ENCODE results near the gene C1S.
A peak's percentile ranks its signal among the peaks of the same experiment; 100 is the strongest.

The C1S gene

DNA sequence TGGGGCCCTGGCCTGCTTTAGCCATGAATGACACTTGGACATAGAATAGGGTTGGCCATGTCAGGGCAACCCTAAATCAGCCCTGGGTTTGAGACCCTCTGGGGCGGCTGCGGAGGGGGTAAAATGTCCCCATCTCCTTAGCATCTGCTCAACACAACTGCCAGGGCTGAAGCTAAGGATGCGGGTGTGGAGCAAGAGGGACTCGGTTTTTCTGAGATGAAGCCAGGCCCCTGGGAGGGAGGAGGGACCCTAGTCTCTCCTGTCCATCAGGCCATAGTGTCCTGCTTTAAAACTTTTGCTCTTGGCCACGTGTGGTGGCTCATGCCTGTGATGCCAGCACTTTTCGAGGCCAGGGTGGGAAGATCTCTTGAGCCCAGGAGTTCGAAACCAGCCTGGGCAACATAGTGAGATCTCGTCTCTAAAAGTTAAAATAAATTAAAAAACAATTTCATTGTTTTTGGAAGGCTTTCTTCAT, 32.5 kb downstream of the C1S start:
- Histone ChIP-seq H3K9me3 (ENCODE audit: insufficient read depth, low read depth, low read length) (no peaks in the 10 kb centered on the region), H3K27me3 (ENCODE audit: insufficient read depth, low read length, poor library complexity, severe bottlenecking) (no peaks in the 10 kb centered on the region), H3K9ac (ENCODE audit: low read depth, low read length, poor library complexity, severe bottlenecking) (no peak overlapping the region), H3F3A (ENCODE audit: low read depth) (no peaks in the 10 kb centered on the region), H3K4me1 (ENCODE audit: insufficient read depth, low read length, poor library complexity, severe bottlenecking) (peaks cover 3% of the 10 kb centered on the region), H3K79me2 (ENCODE audit: insufficient read depth, low read length) (no peaks in the 10 kb centered on the region), H3K4me3 (ENCODE audit: low read length, poor library complexity, severe bottlenecking) (no peak overlapping the region), H3K36me3 (ENCODE audit: insufficient read depth, low read length) (no peaks in the 10 kb centered on the region), H3K9me2 (replicated peaks; ENCODE audit: low read depth, low read length) (no peaks in the 10 kb centered on the region), H3K4me2 (ENCODE audit: low read depth, low read length, poor library complexity, severe bottlenecking) (no peak overlapping the region), H4K20me1 (ENCODE audit: insufficient read depth, low read length, poor library complexity, severe bottlenecking) (no peaks in the 10 kb centered on the region), H2AFZ (ENCODE audit: low read length) (peak overlapping the region; percentile 87; the same call in 1 of the 2 replicates)
- no peak for TF ChIP-seq EZH2phosphoT487 (IDR thresholded peaks at IDR 0.05; ENCODE audit: borderline replicate concordance)
- TF ChIP-seq, protein P1, sequence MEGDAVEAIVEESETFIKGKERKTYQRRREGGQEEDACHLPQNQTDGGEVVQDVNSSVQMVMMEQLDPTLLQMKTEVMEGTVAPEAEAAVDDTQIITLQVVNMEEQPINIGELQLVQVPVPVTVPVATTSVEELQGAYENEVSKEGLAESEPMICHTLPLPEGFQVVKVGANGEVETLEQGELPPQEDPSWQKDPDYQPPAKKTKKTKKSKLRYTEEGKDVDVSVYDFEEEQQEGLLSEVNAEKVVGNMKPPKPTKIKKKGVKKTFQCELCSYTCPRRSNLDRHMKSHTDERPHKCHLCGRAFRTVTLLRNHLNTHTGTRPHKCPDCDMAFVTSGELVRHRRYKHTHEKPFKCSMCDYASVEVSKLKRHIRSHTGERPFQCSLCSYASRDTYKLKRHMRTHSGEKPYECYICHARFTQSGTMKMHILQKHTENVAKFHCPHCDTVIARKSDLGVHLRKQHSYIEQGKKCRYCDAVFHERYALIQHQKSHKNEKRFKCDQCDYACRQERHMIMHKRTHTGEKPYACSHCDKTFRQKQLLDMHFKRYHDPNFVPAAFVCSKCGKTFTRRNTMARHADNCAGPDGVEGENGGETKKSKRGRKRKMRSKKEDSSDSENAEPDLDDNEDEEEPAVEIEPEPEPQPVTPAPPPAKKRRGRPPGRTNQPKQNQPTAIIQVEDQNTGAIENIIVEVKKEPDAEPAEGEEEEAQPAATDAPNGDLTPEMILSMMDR (conservative IDR thresholded peaks at IDR 0.05; ENCODE audit: low read length): no peak

DNA sequence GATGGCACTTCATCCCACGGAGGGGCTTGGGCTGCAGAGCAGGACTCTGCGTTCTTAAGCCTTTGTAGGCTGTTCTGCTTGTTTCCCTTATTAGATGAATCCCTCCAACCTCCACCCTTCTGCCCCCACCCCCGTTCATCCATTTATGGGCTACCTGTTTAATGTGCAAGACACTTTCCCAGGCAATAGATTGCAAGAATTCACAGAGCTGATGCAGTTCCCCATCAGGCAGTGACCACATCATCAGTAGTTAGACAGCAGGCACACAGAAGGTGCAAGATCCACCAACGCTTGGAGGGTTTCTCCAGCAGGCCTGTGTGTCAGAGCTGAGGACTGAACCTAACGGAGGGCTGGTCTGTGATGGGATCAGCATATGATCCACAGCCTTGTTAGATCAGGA, 33.0 kb downstream of the C1S start:
- no peaks in the 10 kb centered on the region for H3K36me3 ChIP-seq (ENCODE audit: insufficient read depth, low read length)
- no peak overlapping the region for H3K4me3 ChIP-seq (ENCODE audit: low read length, poor library complexity, severe bottlenecking)
- no peak overlapping the region for H3K4me2 ChIP-seq (ENCODE audit: low read depth, low read length, poor library complexity, severe bottlenecking)
- H3K79me2 ChIP-seq (ENCODE audit: insufficient read depth, low read length): no peaks in the 10 kb centered on the region
- TF ChIP-seq, protein P1 (conservative IDR thresholded peaks at IDR 0.05; ENCODE audit: low read length): no peak
- TF ChIP-seq EZH2phosphoT487 (IDR thresholded peaks at IDR 0.05; ENCODE audit: borderline replicate concordance): no peak
- H2AFZ ChIP-seq (ENCODE audit: low read length): no peak overlapping the region
- H3K9me3 ChIP-seq (ENCODE audit: insufficient read depth, low read depth, low read length): no peaks in the 10 kb centered on the region
- H4K20me1 ChIP-seq (ENCODE audit: insufficient read depth, low read length, poor library complexity, severe bottlenecking): no peaks in the 10 kb centered on the region
- H3K27me3 ChIP-seq (ENCODE audit: insufficient read depth, low read length, poor library complexity, severe bottlenecking): no peaks in the 10 kb centered on the region
- peaks cover 3% of the 10 kb centered on the region for H3K4me1 ChIP-seq (ENCODE audit: insufficient read depth, low read length, poor library complexity, severe bottlenecking)
- H3K9ac ChIP-seq (ENCODE audit: low read depth, low read length, poor library complexity, severe bottlenecking): no peak overlapping the region
- H3K9me2 ChIP-seq (replicated peaks; ENCODE audit: low read depth, low read length): no peaks in the 10 kb centered on the region
- no peaks in the 10 kb centered on the region for H3F3A ChIP-seq (ENCODE audit: low read depth)

DNA sequence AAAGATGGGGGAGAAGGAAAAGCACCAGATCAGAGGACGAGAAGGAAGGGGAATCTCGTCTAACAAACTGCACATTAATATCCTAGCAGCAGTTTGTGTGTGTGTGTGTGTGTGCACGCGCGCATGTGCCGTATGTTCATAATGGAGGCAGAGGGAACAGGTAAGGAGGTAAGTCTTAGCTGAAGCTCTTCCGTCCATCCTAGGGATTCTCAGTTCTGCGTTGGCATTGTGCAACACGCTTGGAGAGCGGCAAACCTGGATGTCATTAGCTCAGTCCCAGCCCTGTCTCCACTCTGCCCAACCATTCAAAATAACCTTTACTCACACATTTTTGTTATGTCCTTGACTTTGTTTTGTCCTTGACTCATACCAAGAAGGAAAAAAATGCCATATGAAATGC, 33.4 kb downstream of the C1S start:
- Histone ChIP-seq H3K36me3 (ENCODE audit: insufficient read depth, low read length) (no peaks in the 10 kb centered on the region), H3K27me3 (ENCODE audit: insufficient read depth, low read length, poor library complexity, severe bottlenecking) (no peaks in the 10 kb centered on the region), H3K9me2 (replicated peaks; ENCODE audit: low read depth, low read length) (no peaks in the 10 kb centered on the region), H4K20me1 (ENCODE audit: insufficient read depth, low read length, poor library complexity, severe bottlenecking) (no peaks in the 10 kb centered on the region), H3K79me2 (ENCODE audit: insufficient read depth, low read length) (no peaks in the 10 kb centered on the region), H2AFZ (ENCODE audit: low read length) (no peak overlapping the region), H3K9me3 (ENCODE audit: insufficient read depth, low read depth, low read length) (no peaks in the 10 kb centered on the region), H3K4me2 (ENCODE audit: low read depth, low read length, poor library complexity, severe bottlenecking) (no peak overlapping the region), H3K4me3 (ENCODE audit: low read length, poor library complexity, severe bottlenecking) (no peak overlapping the region), H3F3A (ENCODE audit: low read depth) (no peaks in the 10 kb centered on the region), H3K9ac (ENCODE audit: low read depth, low read length, poor library complexity, severe bottlenecking) (no peak overlapping the region), H3K4me1 (ENCODE audit: insufficient read depth, low read length, poor library complexity, severe bottlenecking) (peaks cover 3% of the 10 kb centered on the region)
- TF ChIP-seq EZH2phosphoT487 (IDR thresholded peaks at IDR 0.05; ENCODE audit: borderline replicate concordance): no peak

Data from Loucy (cell line).